Measurements from ENCODE around the gene DDX43. TPM values are rescaled to one million over a fixed set of nuclear protein-coding genes. Genes with fewer than 3 reads are reported as not detected.

Gene DDX43
- total and polyA plus RNA-seq, 2 donors from 2014 or later, result 0.15 to 1.4 TPM

DNA sequence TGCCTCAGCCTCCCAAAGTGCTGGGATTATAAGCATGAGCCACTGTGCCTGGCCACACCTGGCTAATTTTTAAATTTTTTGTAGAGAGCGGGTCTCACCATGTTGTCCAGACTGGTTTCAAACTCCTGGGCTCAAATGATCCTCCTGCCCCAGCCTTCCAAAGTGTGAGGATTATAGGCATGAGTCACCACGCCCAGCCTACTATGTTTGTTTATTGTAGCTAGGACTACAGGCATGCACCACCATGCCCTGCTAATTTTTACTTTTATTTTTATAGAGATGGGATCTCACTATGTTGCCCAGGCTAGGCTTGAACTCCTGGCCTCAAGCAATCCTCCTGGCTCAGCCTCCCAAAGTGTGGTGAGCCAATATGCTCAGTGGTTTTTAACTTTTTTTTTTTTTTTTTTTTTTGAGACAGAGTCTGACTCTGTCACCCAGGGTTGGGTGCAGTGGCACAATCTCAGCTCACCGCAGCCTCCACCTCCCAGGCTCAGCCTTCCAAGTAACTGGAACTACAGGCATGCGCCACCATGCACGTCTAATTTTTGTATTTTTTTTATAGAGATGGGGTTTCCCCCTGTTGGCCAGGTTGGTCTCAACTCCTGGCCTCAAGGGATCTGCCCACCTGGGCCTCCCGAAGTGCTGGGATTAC is 12.0 kb upstream of the DDX43 start:
- Histone ChIP-seq H3K9ac (ENCODE audit: low read length in 3 of 3) (no peak overlapping the region), H3K36me3 (ENCODE audit: control insufficient read depth in 2 of 3, insufficient read depth in 3 of 3, low read length in 3 of 3) (no peaks in the 10 kb centered on the region), H3K4me3 (ENCODE audit: low read length in 3 of 3) (no peak overlapping the region), H3K4me1 (ENCODE audit: control insufficient read depth in 2 of 3, insufficient read depth in 2 of 3, low read depth in 1 of 3, low read length in 3 of 3) (no peaks in the 10 kb centered on the region), H3K27ac (ENCODE audit: low read depth in 2 of 2, low read length in 2 of 2) (no peak overlapping the region), H3K27me3 (ENCODE audit: control insufficient read depth, insufficient read depth, low read length) (no peaks in the 10 kb centered on the region), H3K9me3 (ENCODE audit: control insufficient read depth in 2 of 3, insufficient read depth in 1 of 3, low read length in 3 of 3) (no peaks in the 10 kb centered on the region)
- TF ChIP-seq, protein P1, sequence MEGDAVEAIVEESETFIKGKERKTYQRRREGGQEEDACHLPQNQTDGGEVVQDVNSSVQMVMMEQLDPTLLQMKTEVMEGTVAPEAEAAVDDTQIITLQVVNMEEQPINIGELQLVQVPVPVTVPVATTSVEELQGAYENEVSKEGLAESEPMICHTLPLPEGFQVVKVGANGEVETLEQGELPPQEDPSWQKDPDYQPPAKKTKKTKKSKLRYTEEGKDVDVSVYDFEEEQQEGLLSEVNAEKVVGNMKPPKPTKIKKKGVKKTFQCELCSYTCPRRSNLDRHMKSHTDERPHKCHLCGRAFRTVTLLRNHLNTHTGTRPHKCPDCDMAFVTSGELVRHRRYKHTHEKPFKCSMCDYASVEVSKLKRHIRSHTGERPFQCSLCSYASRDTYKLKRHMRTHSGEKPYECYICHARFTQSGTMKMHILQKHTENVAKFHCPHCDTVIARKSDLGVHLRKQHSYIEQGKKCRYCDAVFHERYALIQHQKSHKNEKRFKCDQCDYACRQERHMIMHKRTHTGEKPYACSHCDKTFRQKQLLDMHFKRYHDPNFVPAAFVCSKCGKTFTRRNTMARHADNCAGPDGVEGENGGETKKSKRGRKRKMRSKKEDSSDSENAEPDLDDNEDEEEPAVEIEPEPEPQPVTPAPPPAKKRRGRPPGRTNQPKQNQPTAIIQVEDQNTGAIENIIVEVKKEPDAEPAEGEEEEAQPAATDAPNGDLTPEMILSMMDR (IDR thresholded peaks at IDR 0.05; ENCODE audit: borderline replicate concordance, extremely low read depth, insufficient read depth), result no peak
- FAIRE-seq (no peak), DNase-seq (no peak)
- intact Hi-C loops (cut with DNase I), result no loop called here

DNA sequence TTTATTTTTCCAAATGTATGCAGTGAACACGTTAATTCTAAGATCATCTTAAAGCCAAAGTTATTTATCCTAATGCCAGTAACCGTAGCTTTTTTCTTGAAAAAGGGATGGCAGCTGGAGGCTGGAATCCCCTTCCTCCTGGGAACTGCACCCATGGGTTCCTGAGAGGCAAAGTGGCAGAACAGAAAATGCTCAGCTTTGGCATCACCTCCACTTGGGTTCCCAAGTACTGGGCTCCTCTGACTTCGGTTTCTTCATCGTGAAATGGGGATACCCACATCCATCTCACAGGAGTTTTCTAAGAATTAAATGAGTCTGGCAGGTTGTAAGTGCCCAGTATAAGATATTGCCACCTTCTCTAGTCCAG is 6.2 kb upstream of the DDX43 start:
- FAIRE-seq (no peak), DNase-seq (no peak)
- Histone ChIP-seq H3K27ac (ENCODE audit: low read depth in 2 of 2, low read length in 2 of 2) (no peak overlapping the region), H3K9ac (ENCODE audit: low read length in 3 of 3) (peak overlapping the region in 2 of 3 donors; percentile 27 to 58), H3K4me1 (ENCODE audit: control insufficient read depth in 2 of 3, insufficient read depth in 2 of 3, low read depth in 1 of 3, low read length in 3 of 3) (no peaks in the 10 kb centered on the region), H3K4me3 (ENCODE audit: low read length in 3 of 3) (peak overlapping the region; percentile 49 to 72 (median 65)), H3K9me3 (ENCODE audit: control insufficient read depth in 2 of 3, insufficient read depth in 1 of 3, low read length in 3 of 3) (no peaks in the 10 kb centered on the region), H3K36me3 (ENCODE audit: control insufficient read depth in 2 of 3, insufficient read depth in 3 of 3, low read length in 3 of 3) (no peaks in the 10 kb centered on the region), H3K27me3 (ENCODE audit: control insufficient read depth, insufficient read depth, low read length) (no peaks in the 10 kb centered on the region)
- TF ChIP-seq, protein P1 (IDR thresholded peaks at IDR 0.05; ENCODE audit: borderline replicate concordance, extremely low read depth, insufficient read depth), result no peak
- intact Hi-C loops (cut with DNase I), result no loop called here

DNA sequence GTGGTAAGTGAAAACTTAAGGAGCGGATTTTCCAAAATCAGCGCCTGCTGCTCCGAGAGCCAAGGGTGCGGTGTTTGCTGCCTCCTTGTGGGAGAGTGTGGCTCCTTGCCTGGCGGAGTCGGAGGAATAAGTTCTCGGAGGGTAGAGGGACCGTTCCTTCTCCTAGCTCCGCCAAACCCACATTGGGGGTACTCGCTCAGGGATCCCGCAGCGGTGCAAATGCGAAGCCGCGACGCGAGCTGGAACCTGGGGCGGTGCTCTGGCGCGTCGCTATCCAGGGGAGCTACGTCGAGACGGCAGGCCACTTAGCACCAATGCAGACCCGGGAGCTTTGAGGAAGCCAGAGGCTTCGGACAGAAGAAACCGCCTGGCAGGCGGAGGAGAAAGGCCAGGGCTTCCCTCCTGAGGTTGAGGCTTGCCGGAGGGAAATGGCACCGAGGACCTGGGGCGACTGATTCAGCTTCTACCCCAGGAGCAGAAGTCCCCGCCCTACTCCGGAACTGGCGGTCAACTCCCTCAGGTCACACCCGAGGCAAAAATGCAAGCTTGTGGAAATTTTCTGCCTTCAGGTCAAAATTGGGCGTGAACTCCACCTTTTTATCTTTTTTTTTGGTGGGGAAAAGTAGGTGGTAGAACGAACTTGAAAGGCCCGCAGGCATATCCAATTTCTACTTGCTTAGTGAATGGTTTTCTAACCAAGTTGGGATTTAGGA is 5.7 kb upstream of the DDX43 start:
- H3K9ac ChIP-seq (ENCODE audit: low read length in 3 of 3), result peak overlapping the region; percentile 27 to 59 (median 58)
- DNase-seq (peak; percentile 59 to 81 (median 73)), FAIRE-seq (no peak)
- no peaks in the 10 kb centered on the region for H3K4me1 ChIP-seq (ENCODE audit: control insufficient read depth in 2 of 3, insufficient read depth in 2 of 3, low read depth in 1 of 3, low read length in 3 of 3)
- H3K27me3 ChIP-seq (ENCODE audit: control insufficient read depth, insufficient read depth, low read length), result no peaks in the 10 kb centered on the region
- TF ChIP-seq, protein P1 (IDR thresholded peaks at IDR 0.05; ENCODE audit: borderline replicate concordance, extremely low read depth, insufficient read depth), result peak; percentile 44
- peak overlapping the region; percentile 49 to 72 (median 65) for H3K4me3 ChIP-seq (ENCODE audit: low read length in 3 of 3)
- intact Hi-C loops (cut with DNase I), result no loop called here
- no peaks in the 10 kb centered on the region for H3K9me3 ChIP-seq (ENCODE audit: control insufficient read depth in 2 of 3, insufficient read depth in 1 of 3, low read length in 3 of 3)
- H3K27ac ChIP-seq (ENCODE audit: low read depth in 2 of 2, low read length in 2 of 2), result no peak overlapping the region
- H3K36me3 ChIP-seq (ENCODE audit: control insufficient read depth in 2 of 3, insufficient read depth in 3 of 3, low read length in 3 of 3), result no peaks in the 10 kb centered on the region

Data from kidney (tissue), 14 donors.